Testis (tissue), 2 donors: ENCODE results near the gene CLCN1.

Source experiments
- POLR2A ChIP-seq: fragments of 450-650 bp; IDR thresholded peaks from one replicate; pipeline ENCODE4 v1.6.1; 2017; ENCODE audit warnings: antibody characterized with exemption, mild to moderate bottlenecking, moderate library complexity
- TF ChIP-seq, protein P1 (sequence below), 3 experiments: fragments of 450-650 bp in 2 of 3; fragments of 200-600 bp in 1 of 3; sonication (generic) in 1 of 3; IDR thresholded peaks; one replicate each; pipeline ENCODE4 v1.5.1; 2016 to 2019; ENCODE audit warnings: antibody characterized with exemption in 3 of 3, mild to moderate bottlenecking in 2 of 3, moderate library complexity in 1 of 3

DNA sequence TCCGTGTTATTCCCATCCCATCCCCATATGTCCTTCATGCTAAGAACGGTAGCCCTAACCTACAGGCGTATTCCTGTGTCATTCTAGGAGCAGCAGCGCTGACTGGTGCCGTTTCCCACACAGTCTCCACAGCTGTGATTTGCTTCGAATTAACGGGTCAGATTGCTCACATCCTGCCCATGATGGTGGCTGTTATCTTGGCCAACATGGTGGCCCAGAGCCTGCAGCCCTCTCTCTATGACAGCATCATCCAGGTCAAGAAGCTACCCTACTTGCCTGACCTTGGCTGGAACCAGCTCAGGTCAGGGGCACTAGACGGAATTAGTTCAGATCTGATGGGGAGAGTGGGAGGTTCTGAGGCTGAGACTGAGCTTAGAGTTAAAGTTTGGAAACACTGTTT lies 25.9 kb downstream of the CLCN1 start:
- TF ChIP-seq, protein P1, sequence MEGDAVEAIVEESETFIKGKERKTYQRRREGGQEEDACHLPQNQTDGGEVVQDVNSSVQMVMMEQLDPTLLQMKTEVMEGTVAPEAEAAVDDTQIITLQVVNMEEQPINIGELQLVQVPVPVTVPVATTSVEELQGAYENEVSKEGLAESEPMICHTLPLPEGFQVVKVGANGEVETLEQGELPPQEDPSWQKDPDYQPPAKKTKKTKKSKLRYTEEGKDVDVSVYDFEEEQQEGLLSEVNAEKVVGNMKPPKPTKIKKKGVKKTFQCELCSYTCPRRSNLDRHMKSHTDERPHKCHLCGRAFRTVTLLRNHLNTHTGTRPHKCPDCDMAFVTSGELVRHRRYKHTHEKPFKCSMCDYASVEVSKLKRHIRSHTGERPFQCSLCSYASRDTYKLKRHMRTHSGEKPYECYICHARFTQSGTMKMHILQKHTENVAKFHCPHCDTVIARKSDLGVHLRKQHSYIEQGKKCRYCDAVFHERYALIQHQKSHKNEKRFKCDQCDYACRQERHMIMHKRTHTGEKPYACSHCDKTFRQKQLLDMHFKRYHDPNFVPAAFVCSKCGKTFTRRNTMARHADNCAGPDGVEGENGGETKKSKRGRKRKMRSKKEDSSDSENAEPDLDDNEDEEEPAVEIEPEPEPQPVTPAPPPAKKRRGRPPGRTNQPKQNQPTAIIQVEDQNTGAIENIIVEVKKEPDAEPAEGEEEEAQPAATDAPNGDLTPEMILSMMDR (IDR thresholded peaks at IDR 0.05), result no peak
- no peak for TF ChIP-seq POLR2A
